COLO668 (cell line): ENCODE data around the gene MGRN1.

Source experiments
- DNase-seq: peaks from one replicate; lab custom pipeline; 2025; ENCODE audit not compliant: unreplicated experiment; lab: John Stamatoyannopoulos, UW

Gene MGRN1

DNA sequence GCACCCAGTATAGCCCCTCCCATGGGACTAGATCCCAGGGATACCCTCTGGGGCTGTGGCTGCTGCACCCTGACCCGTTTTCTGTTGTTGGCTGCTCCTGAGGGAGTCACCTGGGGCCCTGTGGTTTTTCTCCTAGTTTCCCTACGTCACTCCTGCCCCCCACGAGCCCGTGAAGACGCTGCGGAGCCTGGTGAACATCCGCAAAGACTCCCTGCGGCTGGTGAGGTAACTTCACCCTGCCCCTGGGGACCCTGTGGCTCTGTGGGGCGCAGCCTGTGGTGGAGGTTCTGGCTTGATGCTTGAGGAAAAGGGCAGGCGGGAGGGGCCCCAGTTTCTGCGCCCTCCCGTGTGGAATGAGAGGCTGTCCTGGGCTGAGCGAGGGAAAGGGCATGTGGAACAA, 27.2 kb downstream of the MGRN1 start:
- no peak for DNase-seq

GRCh38 chr16:4652561-4652960, 27.9 kb downstream of the MGRN1 start:
- DNase-seq, result no peak

DNA sequence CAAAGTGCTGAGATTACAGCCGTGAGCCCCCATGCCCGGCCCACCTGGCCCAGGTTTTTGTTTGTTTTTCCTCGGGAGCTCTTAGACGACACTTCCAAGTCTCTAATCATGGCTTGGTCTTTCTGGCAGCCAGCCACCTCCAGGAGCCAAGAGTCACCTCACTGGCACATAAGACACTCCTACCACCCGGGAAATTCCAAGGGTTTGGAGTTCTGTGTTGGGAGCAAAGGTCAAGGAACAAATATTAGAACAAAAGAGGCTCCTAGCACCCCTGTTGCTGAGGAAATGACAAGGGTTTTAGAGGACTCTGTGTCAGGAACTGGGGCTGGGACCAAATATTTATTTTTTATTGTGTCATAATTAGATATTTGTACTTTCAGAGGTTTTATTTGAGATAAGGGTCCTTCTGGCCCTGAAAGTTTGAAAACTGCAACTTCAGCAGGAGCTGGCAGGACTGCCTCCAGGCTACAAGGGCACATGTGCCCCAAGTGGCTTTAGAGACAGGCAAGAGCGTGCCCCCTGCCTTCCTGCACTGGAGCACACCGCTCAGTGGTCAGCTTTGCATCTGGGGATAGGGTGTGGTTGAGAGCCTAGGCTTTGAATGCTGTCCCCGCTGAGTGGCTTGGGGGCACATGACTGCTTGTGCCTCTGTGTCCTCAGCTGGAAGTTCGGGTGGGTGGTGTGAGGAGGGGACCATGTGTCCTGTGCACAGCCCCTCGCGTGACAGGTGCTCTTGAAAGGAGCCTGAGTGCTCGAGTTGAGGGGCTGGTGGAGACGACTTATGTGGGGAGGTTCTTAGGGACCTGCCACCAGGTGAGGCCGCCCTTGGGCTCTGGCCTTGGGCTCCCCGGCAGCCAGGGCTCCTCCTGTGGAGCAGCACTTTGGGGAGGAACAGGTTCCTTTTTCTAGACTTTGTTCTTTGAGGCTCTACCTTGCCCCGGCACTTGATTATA, 29.7 kb downstream of the MGRN1 start:
- DNase-seq, result no peak

DNA sequence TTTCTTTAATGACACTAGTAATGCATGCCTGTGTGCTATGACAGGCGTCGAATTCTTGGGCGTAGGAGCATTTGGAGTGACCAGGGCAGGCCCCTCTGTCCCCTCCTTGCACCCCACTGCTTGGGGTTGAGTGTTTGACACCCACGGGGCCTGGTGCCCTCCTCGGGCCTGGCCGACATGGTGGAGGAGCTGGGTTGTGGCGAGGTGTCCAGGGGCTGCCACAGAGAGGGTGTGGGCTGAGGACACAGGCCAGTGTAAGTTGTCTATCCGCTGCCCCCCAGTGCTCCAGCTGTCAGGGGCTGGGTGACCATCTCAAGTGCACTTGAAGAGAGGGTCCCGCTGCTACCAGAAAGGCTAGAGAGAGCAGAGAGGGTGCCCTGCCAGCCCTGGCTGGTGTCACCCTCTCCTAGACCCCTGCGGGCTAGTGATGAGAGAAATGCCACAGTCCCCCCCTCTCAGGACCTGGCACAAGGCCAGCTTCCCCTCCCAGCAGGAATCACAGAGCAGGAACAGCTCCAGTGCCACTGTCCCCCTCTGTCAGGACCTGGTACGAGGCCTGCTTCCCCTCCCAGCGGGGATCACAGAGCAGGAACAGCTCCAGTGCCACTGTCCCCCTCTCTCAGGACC, 30.5 kb downstream of the MGRN1 start:
- no peak for DNase-seq

- no peak for DNase-seq
Observed at GRCh38 chr16:4655801-4656200, 31.2 kb downstream of the MGRN1 start.

- DNase-seq, result no peak
Observed at GRCh38 chr16:4656221-4656620, 31.6 kb downstream of the MGRN1 start.

GRCh38 chr16:4656695-4657686, 32.4 kb downstream of the MGRN1 start:
- DNase-seq, result no peak

DNA sequence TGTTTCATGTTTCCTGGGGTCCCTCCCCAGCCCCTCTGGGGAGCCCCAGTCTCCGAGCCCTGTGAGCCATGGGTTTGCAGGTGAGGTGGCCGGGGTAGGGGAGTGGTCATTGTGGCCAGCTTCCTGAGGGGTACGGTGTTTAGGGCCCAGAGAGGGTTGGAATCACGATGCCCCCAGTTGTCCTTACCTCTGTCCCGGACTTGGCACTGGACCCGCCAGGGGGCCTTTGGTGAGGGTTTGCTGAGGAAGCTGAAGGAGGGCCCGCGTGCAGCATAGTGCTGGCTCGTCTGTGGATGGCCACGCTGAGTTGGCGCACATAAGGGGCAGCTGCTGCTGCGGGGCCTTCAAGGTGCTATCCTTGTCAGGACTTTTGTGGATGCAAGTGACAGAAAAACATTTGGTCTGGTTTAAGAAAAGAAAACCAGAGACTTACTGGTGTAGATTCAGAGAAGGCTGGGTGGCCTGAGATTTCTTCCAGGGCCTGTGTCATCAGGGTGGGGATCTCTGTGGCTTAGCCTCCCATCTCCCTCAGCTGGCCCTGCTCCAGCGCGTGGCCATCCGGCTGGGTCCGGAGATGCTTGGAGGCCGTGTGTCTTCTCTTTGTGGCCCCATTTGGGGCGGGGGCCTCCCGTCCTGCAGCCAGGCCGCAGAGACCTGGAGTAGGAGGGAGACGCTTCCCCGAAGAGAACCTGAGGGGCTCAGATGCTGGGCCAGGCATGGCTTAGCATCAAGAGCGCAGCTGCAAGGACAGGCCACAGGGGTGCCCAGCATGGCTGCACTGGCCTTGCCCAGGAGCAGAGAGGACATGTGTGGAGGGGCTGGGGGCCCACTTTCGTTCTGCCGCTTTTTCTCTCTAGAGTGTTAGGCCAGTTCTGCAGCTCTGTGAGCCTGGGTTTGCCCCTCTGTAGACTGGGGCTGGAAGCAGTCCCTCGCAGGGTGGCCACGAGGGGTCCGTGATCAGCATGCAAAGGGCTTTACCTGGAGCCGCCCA, 35.0 kb downstream of the MGRN1 start:
- DNase-seq, result no peak

- peak; percentile 78 for DNase-seq
Observed at GRCh38 chr16:4660454-4661007, 35.9 kb downstream of the MGRN1 start.

GRCh38 chr16:4661661-4662060, 37.0 kb downstream of the MGRN1 start:
- peak; percentile 29 for DNase-seq

DNA sequence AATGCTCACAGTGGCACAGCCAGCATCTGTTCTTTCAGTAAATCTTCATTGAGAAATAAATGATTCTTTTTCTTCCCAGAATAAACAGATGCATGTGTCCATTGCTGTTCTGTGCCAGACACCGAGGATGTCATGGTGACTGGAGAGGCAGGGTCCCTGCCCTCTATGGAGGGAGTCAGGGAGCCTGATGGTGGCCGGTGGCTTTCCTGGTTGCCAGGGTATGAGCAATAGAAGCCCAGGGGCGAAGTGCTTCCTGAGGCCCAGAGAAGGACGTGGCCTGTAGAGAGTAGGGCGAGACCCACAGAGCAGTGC, 38.8 kb downstream of the MGRN1 start:
- no peak for DNase-seq

GRCh38 chr16:4663777-4664465, 39.3 kb downstream of the MGRN1 start:
- peak; percentile 19 for DNase-seq

DNA sequence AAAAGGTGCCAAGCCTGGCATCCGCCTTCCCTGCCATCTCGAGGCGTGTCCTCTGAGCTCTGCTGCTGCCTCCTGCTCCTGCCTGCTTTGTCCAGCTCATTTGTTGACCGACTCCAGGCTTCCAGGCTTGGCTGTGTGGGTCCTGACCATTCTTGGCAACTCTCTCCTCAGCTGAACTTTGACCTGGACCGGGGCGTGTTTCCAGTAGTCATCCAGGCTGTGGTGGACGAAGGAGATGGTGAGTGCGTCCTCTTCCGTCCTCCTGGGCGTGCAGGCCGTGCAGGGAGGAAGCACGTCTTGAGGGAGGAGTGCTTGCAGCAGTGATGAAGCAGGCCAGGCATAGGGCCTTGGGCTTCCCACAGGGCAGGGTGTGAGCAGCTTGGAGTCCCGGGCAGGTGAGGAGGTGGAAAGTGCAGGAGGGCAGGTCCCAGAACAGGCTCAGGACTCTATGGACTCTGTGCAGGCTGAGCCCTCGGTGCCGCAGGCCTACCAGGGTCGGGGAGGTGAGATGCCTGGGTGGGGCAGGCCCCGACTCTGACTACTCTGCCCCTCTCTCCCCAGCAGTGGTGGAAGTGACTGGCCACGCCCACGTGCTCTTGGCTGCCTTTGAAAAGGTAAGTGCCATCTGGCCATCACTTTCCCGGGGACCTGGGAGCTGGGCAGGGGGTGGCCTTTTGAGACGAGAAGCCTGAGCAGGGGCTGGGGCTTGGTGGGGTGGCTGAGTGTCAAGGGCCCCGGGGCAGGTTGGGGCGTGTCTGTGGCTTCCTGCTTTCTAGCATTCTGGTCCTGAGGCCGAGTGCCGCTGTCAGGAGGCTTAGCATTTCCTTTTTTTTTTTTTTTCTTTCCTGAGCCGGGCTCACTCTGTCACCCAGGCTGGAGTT, 40.2 kb downstream of the MGRN1 start:
- DNase-seq, result peak; percentile 57

DNA sequence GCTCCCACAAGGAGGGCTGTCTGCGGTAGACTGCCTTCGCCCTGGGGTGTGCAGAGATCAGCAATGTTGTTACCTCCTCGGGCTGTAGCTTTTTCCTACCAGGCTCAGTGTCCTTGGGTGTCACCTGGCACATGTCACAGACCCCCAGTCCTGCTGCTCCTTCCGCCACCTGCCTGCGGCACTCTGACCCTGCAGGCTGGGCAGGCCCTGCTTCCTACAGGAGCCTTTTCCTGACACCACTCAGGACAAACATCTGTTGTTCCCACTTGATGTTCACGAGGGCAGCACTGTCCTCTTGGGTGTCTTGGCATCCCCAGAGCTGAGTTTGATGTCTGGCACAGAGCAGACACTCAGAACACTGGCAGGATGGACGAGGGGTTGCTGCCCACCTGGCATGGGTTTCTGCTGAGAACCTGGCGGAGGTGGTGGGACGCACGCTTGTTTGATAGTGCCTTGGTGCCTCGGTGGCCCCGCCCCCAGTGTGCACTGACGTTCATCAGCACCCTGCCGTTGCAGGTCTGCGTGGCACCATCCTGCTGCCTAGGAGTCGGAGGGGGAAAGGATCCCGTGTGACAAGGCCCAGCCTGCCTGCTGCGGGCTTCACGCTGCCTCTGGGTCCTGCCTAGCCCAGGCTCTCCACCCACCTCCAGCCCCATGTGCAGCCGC, 42.0 kb downstream of the MGRN1 start:
- DNase-seq, result no peak

- DNase-seq, result no peak
Observed at GRCh38 chr16:4667203-4667963, 42.8 kb downstream of the MGRN1 start.

DNA sequence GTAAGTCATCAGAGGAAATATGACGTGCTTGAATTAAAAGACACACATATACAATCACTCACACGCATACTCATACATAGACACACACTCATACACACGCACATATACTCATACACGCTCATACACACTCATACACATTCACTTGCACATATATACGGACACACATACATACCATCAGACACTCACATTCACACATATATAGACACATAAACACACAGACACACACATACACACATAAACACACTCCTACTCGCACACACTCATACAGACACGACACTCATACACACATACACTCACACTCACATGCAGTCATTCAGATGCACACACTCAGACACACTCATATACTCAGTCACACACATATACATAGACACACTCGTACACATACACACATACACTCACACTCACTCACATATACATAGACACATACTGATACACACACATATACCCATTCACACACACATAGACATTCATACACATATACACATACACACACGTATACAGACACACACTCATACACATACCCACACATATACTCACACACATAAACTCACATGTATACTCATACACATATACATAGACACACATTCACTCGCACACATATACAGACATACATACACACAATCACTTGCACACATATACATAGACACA, 43.8 kb downstream of the MGRN1 start:
- DNase-seq, result no peak
